HG03439 (cell line): ENCODE measurements around the gene MLIP.

Experiments used
- ATAC-seq: cut with Tn5 transposase; IDR thresholded peaks from one replicate; pipeline ENCODE4 v1.9.1; 2021; ENCODE audit warnings: mild to moderate bottlenecking, moderate library complexity; ENCODE audit not compliant: unreplicated experiment

The MLIP gene

DNA sequence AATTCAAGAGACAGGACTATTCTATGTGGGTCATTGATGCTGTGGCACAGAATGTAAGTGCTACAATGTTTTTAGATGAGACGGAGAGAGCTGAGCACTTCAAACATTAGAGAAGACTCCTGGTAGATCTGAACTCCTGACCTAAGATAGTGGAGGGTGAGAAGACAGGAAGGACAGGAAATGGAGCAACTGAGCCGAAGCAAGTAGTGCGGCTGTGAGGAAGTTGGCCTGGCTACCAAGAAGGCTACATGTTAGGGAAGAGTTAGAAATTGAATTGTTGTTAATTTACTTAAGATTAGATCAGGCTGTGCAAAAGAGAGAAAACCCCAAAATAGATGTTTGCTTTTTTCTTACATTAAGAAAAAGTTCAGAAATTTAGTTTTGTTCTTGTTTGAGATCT is 14.4 kb upstream of the MLIP start:
- ATAC-seq: no peak

DNA sequence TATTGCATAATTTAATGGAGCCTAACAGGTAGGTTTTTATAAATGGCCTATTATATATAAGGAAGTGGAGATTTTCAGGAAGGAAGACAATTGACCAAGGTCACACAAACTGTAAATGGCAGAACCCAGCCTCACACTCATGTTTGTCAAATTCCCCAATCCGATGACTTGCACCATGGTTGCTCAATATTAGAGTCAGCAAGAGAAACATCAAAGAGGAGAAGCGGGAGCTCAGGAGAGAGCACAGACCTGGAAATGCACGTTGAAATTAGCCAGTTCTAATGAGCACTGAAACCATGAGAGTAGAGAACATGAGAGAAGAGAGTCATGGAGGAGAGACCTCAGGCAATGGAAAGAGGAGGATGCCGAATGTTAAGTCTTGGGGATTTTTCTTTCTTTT is 13.5 kb upstream of the MLIP start:
- no peak for ATAC-seq

GRCh38 chr6:54098450-54099044 is 12.7 kb upstream of the MLIP start:
- ATAC-seq: no peak

DNA sequence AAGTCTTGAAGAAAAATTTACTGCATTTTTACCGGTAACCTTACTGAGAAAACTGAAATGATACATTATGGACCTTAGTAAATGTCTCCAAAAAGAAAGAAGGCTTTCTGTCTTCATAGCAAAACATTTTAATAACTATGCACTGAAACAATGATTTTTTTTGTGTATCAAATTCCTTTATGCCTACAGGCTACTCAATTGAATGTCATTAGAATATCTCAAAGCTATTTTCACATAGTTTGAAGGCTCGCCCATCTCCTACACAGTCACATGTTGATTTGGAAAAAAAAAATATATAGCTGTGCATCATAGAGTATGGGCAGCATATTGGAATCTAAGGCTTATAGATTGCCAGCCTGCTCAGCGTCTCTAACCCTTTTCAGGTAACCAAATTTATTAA is 12.0 kb upstream of the MLIP start:
- ATAC-seq: no peak

DNA sequence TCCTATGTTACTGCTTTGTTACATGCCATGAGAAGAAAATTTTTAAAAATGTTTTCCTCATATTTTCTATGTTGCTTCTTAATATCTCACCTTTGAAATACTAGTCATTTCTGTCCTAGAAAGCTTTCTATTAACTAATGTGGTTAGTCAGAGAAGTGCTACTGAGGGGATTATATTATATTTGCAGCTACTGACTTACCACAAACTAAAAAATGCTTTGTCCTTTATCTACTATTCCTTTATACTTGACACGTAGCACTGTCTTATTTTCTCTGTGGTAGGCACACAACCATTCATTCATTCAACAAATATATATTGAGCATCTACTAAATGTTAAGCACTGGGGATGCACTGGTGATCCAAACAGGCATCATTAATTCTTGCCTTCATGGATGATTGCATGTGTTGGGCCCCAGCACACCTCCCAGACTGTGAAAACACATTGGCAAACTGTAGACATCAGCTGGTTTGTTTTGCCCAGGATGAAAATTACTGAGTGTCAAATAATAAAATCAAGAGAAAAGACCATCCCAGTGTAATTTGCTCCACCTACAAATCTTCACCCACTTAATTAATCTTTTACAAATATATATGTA is 10.7 kb upstream of the MLIP start:
- peak; percentile 73 for ATAC-seq

GRCh38 chr6:54102238-54102637 is 9.0 kb upstream of the MLIP start:
- ATAC-seq: no peak

DNA sequence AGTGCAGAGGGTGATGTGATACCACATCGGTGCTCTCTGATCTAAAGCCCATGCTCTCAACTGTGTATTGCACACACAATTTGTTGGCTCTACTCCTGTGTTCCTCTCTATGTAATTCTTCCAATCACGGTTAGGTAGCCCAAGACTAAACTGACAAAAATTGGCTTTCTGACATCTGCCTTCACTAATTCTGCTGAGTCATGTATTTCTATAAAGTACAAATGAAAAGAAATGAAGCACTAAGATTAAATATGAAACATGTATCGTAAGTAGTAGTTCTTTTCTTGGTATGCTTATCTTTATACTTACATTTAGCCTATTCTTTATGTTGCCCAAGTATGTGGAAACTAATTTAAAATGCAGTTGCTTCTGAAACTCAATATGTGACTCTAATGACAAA is 7.7 kb upstream of the MLIP start:
- no peak for ATAC-seq

DNA sequence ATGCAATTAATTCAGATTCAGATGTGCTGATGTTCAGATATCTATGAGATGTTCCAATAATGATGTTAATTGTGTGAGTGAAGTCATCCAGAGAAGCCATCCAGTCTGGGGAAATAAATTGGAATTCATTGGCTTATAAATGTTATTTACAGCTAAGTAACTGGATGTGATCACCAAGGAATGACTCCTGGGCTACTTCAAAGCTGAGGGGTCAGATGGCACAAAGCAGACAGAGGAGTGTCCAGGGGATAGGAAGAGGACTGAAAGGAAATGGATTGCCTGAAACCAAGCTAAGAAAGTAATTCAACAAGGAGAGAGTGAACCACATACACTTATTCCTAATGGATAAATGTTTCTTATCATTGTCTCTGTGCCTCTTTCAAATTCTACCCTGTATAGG is 4.5 kb upstream of the MLIP start:
- ATAC-seq: no peak

GRCh38 chr6:54107470-54108090 is 3.7 kb upstream of the MLIP start:
- no peak for ATAC-seq

DNA sequence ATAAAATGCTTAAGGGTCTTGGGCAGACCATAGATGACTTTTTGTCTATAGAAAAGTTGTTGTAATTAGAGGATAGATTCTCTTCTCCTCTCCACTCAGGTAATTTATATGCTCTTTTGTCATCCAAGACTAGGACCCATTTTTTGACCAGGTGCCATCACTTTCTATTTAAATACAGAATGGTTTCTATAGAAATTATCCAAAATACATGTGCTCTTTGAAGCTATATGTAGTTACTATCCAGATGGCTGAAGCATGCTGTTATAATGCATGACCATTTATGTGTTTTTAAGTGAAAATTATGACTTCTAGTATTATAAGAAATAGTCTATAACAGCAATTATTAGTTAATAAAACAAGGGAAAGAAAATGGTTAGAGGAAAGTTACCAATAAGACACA is 3.0 kb upstream of the MLIP start:
- no peak for ATAC-seq

DNA sequence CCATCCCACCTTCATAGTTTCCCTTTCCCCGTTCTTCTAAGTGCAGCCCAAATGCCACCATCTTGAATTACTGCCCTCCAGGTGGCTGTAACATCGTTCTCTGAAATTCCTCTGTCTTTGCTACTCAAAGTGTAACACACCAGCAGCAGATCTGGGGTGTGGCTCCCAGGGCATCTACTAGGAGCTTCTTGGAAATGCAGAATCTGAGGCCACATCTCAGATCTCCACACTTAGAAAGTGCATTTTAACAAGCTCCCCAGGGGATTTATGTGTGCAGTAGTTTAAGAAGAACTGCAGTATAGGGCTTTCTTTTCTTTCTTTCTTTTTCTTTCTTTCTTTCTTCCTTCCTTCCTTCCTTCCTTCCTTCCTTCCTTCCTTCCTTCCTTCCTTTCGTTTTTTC is 1.7 kb upstream of the MLIP start:
- no peak for ATAC-seq

GRCh38 chr6:54112151-54112650 is 958 bp downstream of the MLIP start:
- no peak for ATAC-seq

DNA sequence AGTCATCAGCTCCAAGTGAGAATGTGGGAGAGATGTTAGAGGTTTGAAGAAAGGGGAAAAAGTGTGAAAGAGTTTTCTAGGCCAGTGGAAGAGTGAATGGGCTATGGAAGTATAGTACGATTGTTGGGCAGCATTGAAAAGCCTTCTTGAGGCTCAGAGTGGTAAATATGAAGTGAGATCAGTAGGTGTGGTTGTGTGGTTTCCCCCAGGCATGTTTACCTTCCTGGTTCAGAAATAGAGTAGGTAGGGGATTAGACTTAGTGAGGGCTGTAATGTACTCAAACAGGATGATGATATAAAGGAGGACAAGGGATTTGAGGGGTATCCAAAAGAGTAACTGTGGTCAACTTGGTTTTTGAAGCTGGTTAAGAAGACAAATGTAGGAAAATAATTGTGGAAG is 3.7 kb downstream of the MLIP start:
- no peak for ATAC-seq

DNA sequence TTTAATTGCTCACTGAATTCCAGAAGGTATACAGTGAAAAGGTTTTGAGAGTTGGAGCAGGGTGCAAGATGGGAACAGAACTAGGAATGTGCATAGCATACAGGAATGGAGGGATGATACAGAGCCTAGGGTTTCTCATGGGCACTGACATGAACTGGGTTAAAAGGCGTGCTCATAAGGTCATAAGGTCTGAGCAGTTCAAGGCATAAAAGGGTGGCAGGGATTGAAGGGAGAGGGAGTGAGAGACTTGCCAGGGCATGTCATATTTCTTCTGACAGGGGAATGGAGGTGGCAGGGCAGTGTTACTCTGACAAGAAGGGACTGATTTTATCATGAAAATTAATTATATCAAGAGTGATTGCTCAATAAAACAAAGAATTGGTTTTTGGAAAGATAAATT is 4.7 kb downstream of the MLIP start:
- ATAC-seq: no peak

DNA sequence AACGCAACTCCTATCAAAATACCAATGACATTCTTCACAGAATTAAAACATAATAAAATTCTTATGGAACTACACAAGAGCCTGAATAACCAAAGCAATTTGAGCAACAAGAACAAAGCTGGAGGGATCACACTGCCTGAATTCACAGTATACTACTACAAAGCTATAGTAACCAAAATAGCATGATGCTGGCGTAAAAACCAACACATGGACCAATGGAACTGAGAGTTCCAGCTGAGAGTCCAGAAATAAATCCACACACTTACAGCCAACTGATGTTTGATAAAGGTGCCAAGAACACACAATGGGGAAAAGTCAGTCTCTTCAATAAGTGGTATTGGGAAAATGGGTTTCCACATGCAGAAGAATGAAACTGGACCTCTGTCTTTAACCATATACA is 6.9 kb downstream of the MLIP start:
- ATAC-seq: no peak

GRCh38 chr6:54125493-54125892 is 14.2 kb downstream of the MLIP start:
- ATAC-seq: no peak

GRCh38 chr6:54130179-54130578 is 18.9 kb downstream of the MLIP start:
- no peak for ATAC-seq

- ATAC-seq: no peak
Measured at GRCh38 chr6:54132587-54132986, 21.3 kb downstream of the MLIP start.

- no peak for ATAC-seq
Measured at GRCh38 chr6:54133186-54133585, 21.9 kb downstream of the MLIP start.

- ATAC-seq: no peak
Measured at GRCh38 chr6:54134935-54135334, 23.7 kb downstream of the MLIP start.

DNA sequence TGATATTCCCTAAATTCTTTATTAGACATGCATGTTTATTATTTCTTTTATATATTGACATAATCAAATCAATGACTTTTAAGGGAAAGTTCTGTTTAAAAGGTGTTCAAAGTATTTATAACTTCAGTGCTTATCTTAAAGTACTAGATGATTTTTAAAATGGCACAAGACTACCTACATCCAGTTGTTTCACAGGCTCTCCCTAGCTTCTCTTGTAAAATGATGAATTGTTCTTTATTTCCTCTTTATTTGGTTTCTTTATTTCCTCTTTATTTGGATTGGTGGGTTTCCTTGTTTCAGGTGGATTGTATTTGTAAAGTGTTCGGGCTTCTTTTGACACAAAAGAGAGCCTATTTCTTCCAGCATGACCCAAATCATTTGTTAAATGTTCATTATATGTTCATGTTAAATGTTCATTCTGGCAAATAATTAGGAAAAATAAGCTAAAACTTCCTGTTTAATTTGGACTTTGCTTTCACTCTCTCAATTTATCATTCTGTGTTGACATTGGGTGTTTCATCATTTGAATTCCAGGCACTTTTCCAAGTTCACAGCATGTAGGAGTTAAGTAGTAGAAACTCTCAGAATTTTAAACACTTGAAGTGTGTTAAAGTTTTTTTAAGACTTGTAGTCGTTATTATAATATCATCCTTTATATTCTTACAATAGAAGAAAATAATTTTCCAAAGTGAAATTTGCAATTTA is 24.6 kb downstream of the MLIP start:
- no peak for ATAC-seq

- no peak for ATAC-seq
Measured at GRCh38 chr6:54138795-54139194, 27.6 kb downstream of the MLIP start.
